GM18526 (cell line): ENCODE data around the gene ANKS3.
A peak's percentile ranks its signal among the peaks of the same experiment; 100 is the strongest.

Source experiments
- POLR2A ChIP-seq: IDR thresholded peaks from 3 replicates; pipeline ENCODE4 v1.6.1; 2011; ENCODE audit not compliant: insufficient read length; ENCODE audit errors: extremely low read depth

The ANKS3 gene

GRCh38 chr16:4734063-4734729 lies at the start of gene ANKS3, which contains the start of gene DNAAF8:
ANKS3 (minus strand) TSS chr16:4734271; CDS start chr16:4730149, 4,122 bp downstream.
DNAAF8 (plus strand) TSS chr16:4734537; CDS start chr16:4736515, 1,978 bp downstream.
- peak; percentile 47 for TF ChIP-seq POLR2A

- no peak for TF ChIP-seq POLR2A
Measured at GRCh38 chr16:4783251-4783950, 49.3 kb upstream of the ANKS3 start.

DNA sequence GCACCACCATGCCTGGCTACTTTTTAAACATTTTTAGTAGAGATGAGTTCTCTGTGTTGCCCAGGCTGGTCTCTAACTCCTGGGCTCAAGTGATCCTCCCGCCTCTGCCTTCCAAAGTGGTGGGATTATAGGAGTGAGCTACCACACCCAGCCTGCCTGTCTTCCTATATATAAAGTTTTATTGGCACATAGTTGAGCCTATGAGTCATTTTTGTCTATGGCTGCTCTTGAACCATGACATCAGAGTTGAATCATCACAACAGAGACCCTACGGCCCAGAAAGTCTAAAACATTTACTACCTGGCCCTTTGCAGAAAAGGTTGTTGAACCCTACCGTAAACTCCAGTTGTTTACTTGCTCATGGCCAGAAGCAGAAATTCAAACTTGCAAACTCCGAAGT lies 46.2 kb upstream of the ANKS3 start:
- no peak for TF ChIP-seq POLR2A

DNA sequence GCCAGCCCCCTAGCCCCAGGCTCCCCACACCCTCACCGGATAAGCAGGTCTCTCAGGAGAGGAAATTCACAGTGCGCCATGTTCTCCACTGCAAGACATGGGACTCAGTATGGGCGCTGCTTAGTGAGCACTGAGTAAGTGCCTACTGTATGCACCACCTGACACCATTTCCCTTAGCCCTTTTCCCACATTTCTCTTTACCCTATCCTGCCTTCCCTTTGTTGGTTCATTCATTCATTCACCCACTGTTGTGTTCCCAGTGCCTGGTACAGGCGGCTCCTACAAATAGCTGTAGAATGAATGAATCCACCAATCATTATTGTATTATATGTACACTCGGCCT lies 44.0 kb upstream of the ANKS3 start:
- no peak for TF ChIP-seq POLR2A

DNA sequence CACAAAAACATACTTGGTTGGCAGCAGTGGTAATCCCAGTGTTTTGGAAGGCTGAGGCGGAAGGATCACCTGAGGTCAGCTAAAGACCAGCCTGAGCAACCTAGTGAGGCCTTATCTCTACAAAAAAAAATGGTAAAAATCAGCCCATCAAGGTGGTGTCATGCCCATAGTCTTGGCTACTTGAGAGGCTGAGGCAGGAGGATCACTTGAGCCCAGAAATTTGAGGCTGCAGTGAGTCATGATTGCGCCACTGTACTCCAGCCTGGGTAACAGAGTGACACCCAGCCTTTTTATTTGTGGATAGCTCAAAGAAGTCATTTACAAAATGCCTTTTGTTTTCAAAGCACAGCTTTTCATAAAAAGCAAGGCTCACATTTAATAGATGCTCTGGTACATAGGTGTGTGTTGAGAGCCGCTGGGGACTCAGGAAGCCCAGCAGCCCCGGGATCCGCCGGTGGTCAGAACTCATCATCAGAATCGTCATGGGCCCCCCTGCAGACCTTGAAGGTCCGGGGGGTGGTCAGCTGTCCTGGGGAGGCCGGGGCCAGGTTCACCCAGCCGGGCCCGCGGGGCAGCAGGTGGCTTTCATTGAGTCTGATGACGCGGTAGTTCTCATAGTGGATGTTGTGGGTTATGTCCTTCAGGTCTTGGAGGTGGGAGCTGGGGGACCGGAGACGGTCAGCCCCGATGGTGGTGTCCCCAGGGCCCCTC lies 43.4 kb upstream of the ANKS3 start:
- no peak for TF ChIP-seq POLR2A

DNA sequence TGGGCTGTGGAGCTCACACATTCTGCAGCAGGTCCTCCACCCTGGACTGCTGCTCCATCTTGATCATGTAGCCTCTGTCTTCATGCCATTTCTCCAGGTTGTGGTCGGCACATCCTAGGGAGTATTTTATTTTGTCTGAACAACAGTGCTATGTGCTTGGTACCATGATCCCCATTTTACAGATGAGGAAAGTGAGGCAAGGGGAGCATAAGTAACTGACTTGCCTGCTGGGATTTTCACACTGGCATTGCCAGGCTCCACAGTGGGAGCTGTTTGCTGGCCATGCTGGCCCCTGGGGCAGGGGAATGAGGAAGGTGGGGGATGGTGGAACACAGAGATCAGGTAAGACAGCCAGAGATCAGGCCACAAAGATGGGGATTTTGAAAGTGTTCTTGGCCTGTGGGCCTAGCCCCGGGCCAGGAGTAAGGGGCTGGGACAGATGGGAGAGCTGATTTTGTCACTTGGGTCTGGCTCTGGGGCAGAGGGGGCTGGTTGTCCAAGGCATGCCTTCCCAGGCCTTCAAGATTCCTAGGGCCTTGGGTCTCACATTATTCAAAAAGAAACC lies 42.2 kb upstream of the ANKS3 start:
- no peak for TF ChIP-seq POLR2A

- no peak for TF ChIP-seq POLR2A
Measured at GRCh38 chr16:4775005-4775404, 40.9 kb upstream of the ANKS3 start.

DNA sequence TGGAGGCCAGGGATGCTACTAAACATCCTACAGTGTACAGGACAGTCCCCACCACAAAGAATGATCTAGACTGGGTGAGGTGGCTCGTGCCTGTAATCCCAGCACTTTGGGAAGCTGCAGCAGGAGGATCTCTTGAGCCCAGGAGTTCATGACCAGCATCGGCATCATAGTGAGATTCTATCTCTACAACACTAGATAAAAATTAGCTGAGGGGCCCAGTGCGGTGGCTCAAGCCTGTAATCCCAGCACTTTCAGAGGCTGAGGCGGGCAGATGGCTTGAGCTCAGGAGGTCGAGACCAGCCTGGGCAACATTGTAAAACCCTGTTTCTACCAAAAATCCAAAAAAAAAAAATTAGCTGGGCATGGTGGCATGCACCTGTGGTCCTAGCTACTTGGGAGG lies 38.3 kb upstream of the ANKS3 start:
- no peak for TF ChIP-seq POLR2A

GRCh38 chr16:4771646-4772045 lies 37.6 kb upstream of the ANKS3 start:
- TF ChIP-seq POLR2A: no peak

GRCh38 chr16:4769306-4769638 lies 35.2 kb upstream of the ANKS3 start:
- TF ChIP-seq POLR2A: no peak

GRCh38 chr16:4768549-4769305 lies 34.7 kb upstream of the ANKS3 start:
- peak; percentile 87 for TF ChIP-seq POLR2A

- TF ChIP-seq POLR2A: no peak
Measured at GRCh38 chr16:4767872-4768548, 33.9 kb upstream of the ANKS3 start.

- peak; percentile 65 for TF ChIP-seq POLR2A
Measured at GRCh38 chr16:4766875-4767628, 33.0 kb upstream of the ANKS3 start, which contains the start of gene ZNF500. ZNF500 (minus strand) TSS chr16:4767162; CDS start chr16:4765978, 1,184 bp downstream.
